Measurements from ENCODE around the gene STAP1.
"Not testable (repeated sequence)": the region's sequence is repeated elsewhere in the genome, so short reads cannot be mapped to it uniquely, and the experiment has no call there.

STAP1 gene

GRCh38 chr4:67531379-67531962 lies 27.1 kb upstream of the STAP1 start:
- no peak overlapping the region for H3K27ac ChIP-seq
- no peak for TF ChIP-seq CTCF (conservative IDR thresholded peaks at IDR 0.05)

- H3K27ac ChIP-seq, result not testable (repeated sequence)
Observed at GRCh38 chr4:67532397-67532796, 26.1 kb upstream of the STAP1 start.

GRCh38 chr4:67533112-67533511 lies 25.4 kb upstream of the STAP1 start:
- no peak for TF ChIP-seq CTCF (conservative IDR thresholded peaks at IDR 0.05)
- no peak overlapping the region for H3K27ac ChIP-seq

GRCh38 chr4:67535280-67535840 lies 23.2 kb upstream of the STAP1 start:
- no peak overlapping the region for H3K27ac ChIP-seq
- no peak for TF ChIP-seq CTCF (conservative IDR thresholded peaks at IDR 0.05)

GRCh38 chr4:67539830-67540229 lies 18.7 kb upstream of the STAP1 start:
- TF ChIP-seq CTCF (conservative IDR thresholded peaks at IDR 0.05), result no peak
- H3K27ac ChIP-seq, result no peak overlapping the region

GRCh38 chr4:67542076-67542475 lies 16.5 kb upstream of the STAP1 start:
- no peak for TF ChIP-seq CTCF (conservative IDR thresholded peaks at IDR 0.05)
- peak overlapping the region; percentile 82 for H3K27ac ChIP-seq

GRCh38 chr4:67545199-67546003 lies 13.1 kb upstream of the STAP1 start, which contains the start of gene CENPC:
Gene CENPC, minus strand, starts transcription at chr4:67545503. Its CDS starts 148 bp downstream, at chr4:67545355.
- H3K27ac ChIP-seq, result peak within 1 kb of the TSS; percentile 82
- no peak for TF ChIP-seq CTCF (conservative IDR thresholded peaks at IDR 0.05)

- H3K27ac ChIP-seq, result peak overlapping the region; percentile 82
- TF ChIP-seq CTCF (conservative IDR thresholded peaks at IDR 0.05), result no peak
Observed at GRCh38 chr4:67546004-67546356, 12.5 kb upstream of the STAP1 start.

Measured in VCaP (cell line).